OCI-LY3 (cell line): Measurements from ENCODE around the gene MINK1.

Experiments
- CTCF ChIP-seq: fragments of 200-600, 300-600 bp; sonication (generic); IDR thresholded peaks from 2 replicates; pipeline ENCODE4 v1.5.1; 2014; ENCODE audit warnings: antibody characterized with exemption, low read length, low read depth
- EZH2phosphoT487 ChIP-seq: fragments of 200-600 bp; shearing (Covaris generic); IDR thresholded peaks from 2 replicates; pipeline ENCODE4 v1.6.1; 2018; ENCODE audit warnings: antibody characterized with exemption, mixed run types, low read depth

GRCh38 chr17:4852567-4853207 is 19.5 kb downstream of the MINK1 start:
- no peak for TF ChIP-seq CTCF
- TF ChIP-seq EZH2phosphoT487 = no peak
